Activated CD4-positive, alpha-beta T cell treated with anti-CD3 and anti-CD28 coated beads, Interleukin-10, Interleukin-2, amounts not matched to agents 100 ng/mL and 50 ng/mL, durations not matched to agents 16 hours and 8 hours (primary cell): ENCODE data around the gene MFN1.
"Not testable (repeated sequence)": the region's sequence is repeated elsewhere in the genome, so short reads cannot be mapped to it uniquely, and the experiment has no call there.

ENCODE experiments used
- DNase-seq: peaks from one replicate; pipeline ENCODE4 v3.0.0-alpha.2; 2020

The MFN1 gene

GRCh38 chr3:179347345-179348194, at the start of gene MFN1:
Gene MFN1 (plus strand): TSS chr3:179347709. CDS start chr3:179348852, 1,143 bp downstream.
- peak; percentile 96 for DNase-seq

GRCh38 chr3:179297971-179298725, 49.4 kb upstream of the MFN1 start:
- no peak for DNase-seq

GRCh38 chr3:179299316-179299715, 48.2 kb upstream of the MFN1 start:
- DNase-seq, result no peak

- DNase-seq, result no peak
These were observed 47.4 kb upstream of the MFN1 start for GRCh38 chr3:179299999-179300613.

- DNase-seq, result no peak
These were observed 45.9 kb upstream of the MFN1 start for GRCh38 chr3:179301645-179302044.

- DNase-seq, result no peak
These were observed 45.4 kb upstream of the MFN1 start for GRCh38 chr3:179302111-179302510.

- DNase-seq, result no peak
These were observed 42.9 kb upstream of the MFN1 start for GRCh38 chr3:179304605-179305004.

- DNase-seq, result not testable (repeated sequence)
These were observed 40.1 kb upstream of the MFN1 start for GRCh38 chr3:179307362-179307761.

- DNase-seq, result no peak
These were observed 39.5 kb upstream of the MFN1 start for GRCh38 chr3:179308001-179308400.

GRCh38 chr3:179309225-179310078, 38.1 kb upstream of the MFN1 start:
- DNase-seq, result no peak

- no peak for DNase-seq
These were observed 28.6 kb upstream of the MFN1 start for GRCh38 chr3:179318876-179319275.

GRCh38 chr3:179321668-179322285, 25.7 kb upstream of the MFN1 start:
- peak; percentile 25 for DNase-seq

GRCh38 chr3:179322286-179323196, 25.0 kb upstream of the MFN1 start, which contains the start of gene ZNF639:
Gene ZNF639 (plus strand): TSS chr3:179323031. CDS start chr3:179328294, 5,263 bp downstream.
- peak; percentile 89 for DNase-seq

- DNase-seq, result peak; percentile 67
These were observed 24.1 kb upstream of the MFN1 start for GRCh38 chr3:179323197-179324110.

GRCh38 chr3:179324270-179324754, 23.2 kb upstream of the MFN1 start:
- DNase-seq, result peak; percentile 39

GRCh38 chr3:179330438-179330837, 17.1 kb upstream of the MFN1 start:
- no peak for DNase-seq

GRCh38 chr3:179332240-179332639, 15.3 kb upstream of the MFN1 start:
- DNase-seq, result no peak

GRCh38 chr3:179333084-179333483, 14.4 kb upstream of the MFN1 start:
- DNase-seq, result no peak

- DNase-seq, result no peak
These were observed 11.1 kb upstream of the MFN1 start for GRCh38 chr3:179336345-179336929.
